ENCODE results near the gene OLFM1. TPM values are rescaled to one million over a fixed set of nuclear protein-coding genes. Genes with fewer than 3 reads are reported as not detected.

Gene OLFM1
- total RNA-seq, 1 donor from 2014 or later, result not detected

GRCh38 chr9:135123773-135124134 is 36.3 kb downstream of the OLFM1 start:
- ChIA-PET POLR2A (no interaction called here), CTCF (no interaction called here)
- DNase-seq, result no peak
- no peak overlapping the region for H3K27ac Mint-ChIP-seq
- H3K36me3 Mint-ChIP-seq (ENCODE audit: low read depth), result no peaks in the 10 kb centered on the region
- no peaks in the 10 kb centered on the region for H3K4me1 Mint-ChIP-seq
- H3K27me3 Mint-ChIP-seq, result peaks cover 5% of the 10 kb centered on the region
- intact Hi-C loops (cut with micrococcal nuclease), result no loop called here
- no peaks in the 10 kb centered on the region for H3K9me3 Mint-ChIP-seq
- H3K4me3 Mint-ChIP-seq, result no peak overlapping the region
- no peak for TF ChIP-seq CTCF (IDR thresholded peaks at IDR 0.05)
- no peak for ATAC-seq (ENCODE audit: low read depth)

DNA sequence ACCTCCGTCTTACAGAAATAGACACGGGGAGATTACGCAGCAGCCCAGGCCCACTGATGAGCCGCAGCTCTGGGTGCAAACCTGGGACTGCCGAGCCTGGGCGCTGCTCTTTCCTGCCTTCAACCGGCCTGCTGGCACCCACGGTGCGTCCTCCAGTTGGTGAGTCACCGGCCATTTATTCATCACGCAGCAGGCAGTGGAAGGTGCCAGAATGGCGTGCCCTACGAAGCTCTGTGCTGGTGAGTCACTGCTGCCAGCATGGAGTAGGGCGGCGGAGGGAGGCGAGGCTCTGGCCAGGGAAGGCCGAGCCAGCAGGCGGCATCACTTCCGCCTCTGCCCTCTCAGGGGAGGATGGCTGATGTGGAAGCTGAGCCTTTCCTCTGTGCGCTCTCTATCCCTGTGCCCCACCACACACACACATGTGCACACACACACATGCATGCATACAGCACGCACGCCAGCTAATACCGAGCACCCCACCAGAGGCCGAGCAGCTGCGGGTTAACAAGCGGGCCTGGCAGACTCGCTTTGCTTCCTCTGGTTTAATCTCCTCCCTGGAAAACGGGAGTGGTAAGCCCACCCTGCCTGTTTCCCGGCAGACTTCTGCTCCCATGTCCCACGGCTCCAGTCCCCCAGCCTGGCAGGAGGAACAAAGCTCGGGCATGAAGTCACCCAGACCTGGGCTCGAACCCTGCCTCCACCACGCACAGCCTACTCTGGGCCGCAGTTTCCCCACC is 39.2 kb downstream of the OLFM1 start:
- Mint-ChIP-seq H3K4me3 (no peak overlapping the region), H3K27me3 (peaks cover 5% of the 10 kb centered on the region), H3K27ac (no peak overlapping the region), H3K9me3 (peaks cover 6% of the 10 kb centered on the region), H3K4me1 (peaks cover 4% of the 10 kb centered on the region), H3K36me3 (ENCODE audit: low read depth) (no peaks in the 10 kb centered on the region)
- ChIA-PET CTCF (no interaction called here), POLR2A (interaction anchor here (0.6 kb wide), 1 partner anchor 315 kb away, joined by 3 read pairs; no protein-coding TSS in a partner anchor)
- intact Hi-C loops (cut with micrococcal nuclease), result no loop called here
- TF ChIP-seq CTCF (IDR thresholded peaks at IDR 0.05), result no peak
- DNase-seq, result no peak
- no peak for ATAC-seq (ENCODE audit: low read depth)

DNA sequence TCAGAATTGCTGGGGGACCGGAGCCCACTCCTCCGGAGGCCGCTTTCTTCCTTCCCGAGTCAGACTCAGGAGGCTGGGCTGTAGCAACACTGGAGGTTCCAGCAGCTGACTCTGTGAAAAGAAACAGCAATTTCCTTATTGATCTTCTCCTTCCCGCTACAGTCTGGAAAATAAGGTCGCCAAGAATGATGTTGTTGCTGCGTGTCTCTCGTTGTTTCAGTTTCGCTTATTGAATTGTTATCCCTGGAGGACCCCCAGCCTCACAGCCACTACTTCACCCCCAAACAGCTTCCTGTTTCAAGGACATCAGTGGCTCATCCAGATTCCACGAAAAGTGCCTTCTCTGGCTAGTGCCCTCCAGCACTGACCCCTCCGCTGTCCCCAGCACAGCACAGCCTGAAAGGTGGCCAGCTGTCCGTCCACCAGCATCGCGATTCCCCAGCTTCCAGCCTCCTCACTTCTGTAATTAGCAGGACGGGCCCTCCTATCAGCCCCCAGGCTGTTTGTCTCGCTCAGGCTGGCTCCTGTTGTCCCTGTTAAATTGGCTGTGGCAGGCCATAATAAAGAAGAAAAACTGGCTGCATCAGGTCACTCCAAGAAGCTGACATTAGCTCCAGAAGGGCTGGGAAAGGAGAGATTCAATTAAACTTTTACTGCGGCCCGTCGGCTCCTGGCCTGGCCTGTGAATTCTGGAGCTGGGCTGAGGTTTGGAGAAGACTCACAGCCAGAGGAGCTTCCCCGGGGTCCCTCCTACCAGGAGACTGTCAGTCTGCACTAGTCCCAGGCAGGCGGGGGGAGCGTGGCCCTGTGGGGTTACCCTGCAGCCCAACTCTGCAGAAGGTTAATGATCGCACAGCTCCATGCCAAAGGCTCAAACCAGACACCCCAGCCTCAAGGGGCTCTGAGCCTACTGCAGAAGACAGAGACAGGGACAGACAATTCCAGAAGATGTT is 40.5 kb downstream of the OLFM1 start:
- H3K27me3 Mint-ChIP-seq, result peaks cover 6% of the 10 kb centered on the region
- no peaks in the 10 kb centered on the region for H3K36me3 Mint-ChIP-seq (ENCODE audit: low read depth)
- no peak for TF ChIP-seq CTCF (IDR thresholded peaks at IDR 0.05)
- POLR2A ChIA-PET, result no interaction called here
- CTCF ChIA-PET, result no interaction called here
- H3K4me3 Mint-ChIP-seq, result no peak overlapping the region
- H3K9me3 Mint-ChIP-seq, result peaks cover 6% of the 10 kb centered on the region
- no peak for ATAC-seq (ENCODE audit: low read depth)
- peaks cover 4% of the 10 kb centered on the region for H3K4me1 Mint-ChIP-seq
- DNase-seq, result no peak
- intact Hi-C loops (cut with micrococcal nuclease), result no loop called here
- no peak overlapping the region for H3K27ac Mint-ChIP-seq

DNA sequence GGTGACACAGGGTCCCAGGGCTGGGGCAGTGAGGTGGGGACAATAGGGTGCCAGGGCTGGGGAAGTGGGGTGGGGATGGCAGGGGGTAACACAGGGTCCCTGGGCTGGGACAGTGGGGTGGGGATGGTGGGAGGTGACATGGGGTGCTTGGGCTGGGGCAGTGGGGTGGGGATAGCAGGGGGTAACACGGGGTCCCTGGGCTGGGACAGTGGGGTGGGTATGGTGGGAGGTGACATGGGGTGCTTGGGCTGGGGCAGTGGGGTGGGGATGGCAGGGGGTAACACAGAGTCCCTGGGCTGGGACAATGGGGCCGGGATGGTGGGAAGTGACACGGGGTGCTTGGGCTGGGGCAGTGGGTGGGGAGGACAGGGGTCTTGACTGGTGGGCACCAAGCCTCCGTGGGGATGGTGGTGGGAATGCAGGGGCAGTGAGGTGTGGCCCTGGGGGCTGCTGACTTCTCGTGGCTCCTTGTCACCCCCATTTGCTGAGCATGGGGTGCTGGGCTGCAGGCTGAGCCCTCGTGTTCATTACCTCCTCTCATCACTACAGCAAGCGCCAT is 41.7 kb downstream of the OLFM1 start:
- DNase-seq (no peak), ATAC-seq (ENCODE audit: low read depth) (no peak)
- Mint-ChIP-seq H3K27me3 (peaks cover 9% of the 10 kb centered on the region), H3K4me3 (no peak overlapping the region), H3K27ac (no peak overlapping the region), H3K36me3 (ENCODE audit: low read depth) (no peaks in the 10 kb centered on the region), H3K4me1 (peaks cover 4% of the 10 kb centered on the region), H3K9me3 (peaks cover 6% of the 10 kb centered on the region)
- TF ChIP-seq CTCF (IDR thresholded peaks at IDR 0.05), result no peak
- ChIA-PET CTCF (no interaction called here), POLR2A (no interaction called here)
- intact Hi-C loops (cut with micrococcal nuclease), result no loop called here

All from activated B cell treated with CpG ODN at 0.5 μM for 24 hours (primary cell).